ENCODE results near the gene STK25. TPM values are rescaled to one million over a fixed set of nuclear protein-coding genes. Genes with fewer than 3 reads are reported as not detected.

STK25 gene
- polyA plus RNA-seq, 2 of the 4 experiments (the other 2 are of a cell fraction): 101 to 138 TPM

- no peak for TF ChIP-seq BCL3 (IDR thresholded peaks at IDR 0.05)
- no peak for TF ChIP-seq USF2 (IDR thresholded peaks at IDR 0.05)
- no peak for TF ChIP-seq CHD4 (IDR thresholded peaks at IDR 0.05; ENCODE audit: borderline replicate concordance)
- TF ChIP-seq FOXS1 (CRISPR knock-in tag; IDR thresholded peaks at IDR 0.05): no peak
Observed at GRCh38 chr2:241498115-241499070, 10.0 kb downstream of the STK25 start (continued).

GRCh38 chr2:241496904-241497877 is 11.2 kb downstream of the STK25 start:
- DNase-seq (ENCODE audit: low read depth in 1 of 2, low spot score in 1 of 2) (no peak), FAIRE-seq (no peak), ATAC-seq (peak in 1 of 2 experiments; percentile 17; a peak in 2 of 6 replicates)
- 89% methylated on average over 21 of the region's 29 CpGs for WGBS (ENCODE audit: missing lambda C conversion rate)
- Histone ChIP-seq H3K4me2 (no peak overlapping the region), H3K4me3 (no peak overlapping the region), H3K4me1 (no peaks in the 10 kb centered on the region), H3K27ac (no peak overlapping the region), H3K9me3 (no peaks in the 10 kb centered on the region)
- ChIA-PET CTCF (no interaction called here), POLR2A (no interaction called here)
- TF ChIP-seq USF2 (IDR thresholded peaks at IDR 0.05) (0 out of 2 replicates have a peak, but pooled peaks have one; percentile 6), EP300 (IDR thresholded peaks at IDR 0.05) (no peak)

GRCh38 chr2:241496003-241496707 is 12.2 kb downstream of the STK25 start:
- ChIA-PET CTCF (interaction anchor here (0.5 to 1.0 kb wide), 2 partner anchors 16 to 43 kb away, joined by 3 read pairs; no protein-coding TSS in a partner anchor), POLR2A (no interaction called here)
- no peak for DNase-seq (ENCODE audit: low read depth in 1 of 2, low spot score in 1 of 2)
- no peak overlapping the region for H3K4me2 ChIP-seq
- H3K27ac ChIP-seq: no peak overlapping the region
- no peak for ATAC-seq
- H3K9me3 ChIP-seq: no peaks in the 10 kb centered on the region
- no peak for TF ChIP-seq RARB (CRISPR knock-in tag; IDR thresholded peaks at IDR 0.05)
- no peak for TF ChIP-seq NFE2L2 (conservative IDR thresholded peaks at IDR 0.05; ENCODE audit: low read length)
- TF ChIP-seq USF2 (IDR thresholded peaks at IDR 0.05): no peak
- no peak for TF ChIP-seq JUN (IDR thresholded peaks at IDR 0.05)
- no peak for TF ChIP-seq HES2 (IDR thresholded peaks at IDR 0.05)
- no peak for TF ChIP-seq PHF8 (IDR thresholded peaks at IDR 0.05; ENCODE audit: borderline replicate concordance, low read depth)
- TF ChIP-seq BCL3 (IDR thresholded peaks at IDR 0.05): no peak
- H3K4me1 ChIP-seq: no peaks in the 10 kb centered on the region
- no peak overlapping the region for H3K4me3 ChIP-seq
- no peak for FAIRE-seq
- 92% methylated on average over 21 of the region's 28 CpGs for WGBS (ENCODE audit: missing lambda C conversion rate)

Data from A549 (cell line).